DOHH2 (cell line): Measurements from ENCODE around the gene TBATA.

Experiments used
- H3F3A ChIP-seq: fragments of 200-600 bp; sonication (generic), shearing (Covaris generic); 2 replicates; pipeline ENCODE4 v1.6.0; 2016; ENCODE audit warnings: antibody characterized with exemption, mild to moderate bottlenecking; ENCODE audit not compliant: control insufficient read depth, insufficient read depth
- H3K27ac ChIP-seq: fragments of 200-600 bp; sonication (generic); 2 replicates; pipeline ENCODE4 v1.5.1; 2014; ENCODE audit warnings: low read depth, mild to moderate bottlenecking, low read length, moderate library complexity
- H3K27me3 ChIP-seq: fragments of 200-600 bp; sonication (generic); 2 replicates; pipeline ENCODE4 v1.6.1; 2014; ENCODE audit warnings: mild to moderate bottlenecking, low read length, mixed read lengths; ENCODE audit not compliant: control insufficient read depth
- H3K36me3 ChIP-seq: fragments of 200-600 bp; sonication (generic); 2 replicates; pipeline ENCODE4 v1.6.1; 2014; ENCODE audit warnings: mild to moderate bottlenecking, low read length, moderate library complexity, mixed read lengths; ENCODE audit not compliant: control insufficient read depth
- H3K4me1 ChIP-seq: fragments of 200-600 bp; sonication (generic); 2 replicates; pipeline ENCODE4 v1.6.1; 2014; ENCODE audit warnings: mild to moderate bottlenecking, low read length, mixed read lengths; ENCODE audit not compliant: control insufficient read depth
- H3K4me2 ChIP-seq: fragments of 200-600 bp; sonication (generic); 2 replicates; pipeline ENCODE4 v1.6.0; 2014; ENCODE audit warnings: mild to moderate bottlenecking, low read length, moderate library complexity
- H3K4me3 ChIP-seq: fragments of 200-600 bp; sonication (generic); 2 replicates; pipeline ENCODE4 v1.5.1; 2014; ENCODE audit warnings: mild to moderate bottlenecking, low read length, mixed read lengths
- H3K79me2 ChIP-seq: fragments of 200-600 bp; sonication (generic); 2 replicates; pipeline ENCODE4 v1.6.1; 2014; ENCODE audit warnings: mild to moderate bottlenecking, low read length, mixed read lengths; ENCODE audit not compliant: control insufficient read depth
- H3K9me2 ChIP-seq: fragments of 200-600 bp; sonication (generic); replicated peaks from 2 replicates; pipeline ENCODE4 v1.6.1; 2014; ENCODE audit warnings: mild to moderate bottlenecking, low read length, mixed read lengths; ENCODE audit not compliant: control insufficient read depth
- H3K9me3 ChIP-seq: fragments of 200-600 bp; sonication (generic); 2 replicates; pipeline ENCODE4 v1.6.1; 2014; ENCODE audit warnings: antibody characterized with exemption, low read length, mixed read lengths; ENCODE audit not compliant: control insufficient read depth, insufficient read depth
- H4K20me1 ChIP-seq: fragments of 200-600 bp; sonication (generic); 2 replicates; pipeline ENCODE4 v1.6.0; 2014; ENCODE audit warnings: low read depth, mild to moderate bottlenecking, antibody characterized with exemption, low read length, moderate library complexity; ENCODE audit not compliant: control insufficient read depth, insufficient read depth
- EZH2phosphoT487 ChIP-seq: fragments of 200-600 bp; sonication (generic); IDR thresholded peaks from 2 replicates; pipeline ENCODE4 v1.6.1; 2017; ENCODE audit warnings: borderline replicate concordance, mild to moderate bottlenecking, antibody characterized with exemption, low read length, moderate library complexity, mixed read lengths
- TF ChIP-seq, protein P1 (sequence below): fragments of 200-600 bp; sonication (generic); IDR thresholded peaks from one replicate; pipeline ENCODE4 v1.5.1; 2014; ENCODE audit warnings: antibody characterized with exemption, mild to moderate bottlenecking, low read depth, low read length; ENCODE audit not compliant: poor library complexity, severe bottlenecking

The TBATA gene

DNA sequence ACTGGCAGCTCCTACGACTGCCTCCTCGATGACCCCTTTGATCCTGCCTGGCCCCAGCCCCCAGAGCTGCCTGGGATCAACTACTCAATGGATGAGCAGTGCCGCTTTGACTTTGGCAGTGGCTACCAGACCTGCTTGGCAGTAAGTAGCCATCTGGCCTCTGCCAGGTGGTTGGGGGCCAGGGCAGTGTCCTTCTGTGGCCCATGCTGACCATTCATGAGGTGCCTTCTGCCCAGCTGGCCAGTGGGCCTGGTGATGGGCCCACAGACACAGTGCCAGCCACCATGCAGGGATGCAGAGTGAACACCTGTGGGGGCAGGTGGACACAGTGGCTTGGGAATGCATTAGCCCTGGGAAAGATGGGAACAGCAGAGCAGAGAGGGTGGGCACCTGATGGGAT is 50.0 kb downstream of the TBATA start:
- Histone ChIP-seq H3F3A (no peaks in the 10 kb centered on the region), H3K36me3 (no peaks in the 10 kb centered on the region), H3K9me3 (no peaks in the 10 kb centered on the region), H3K79me2 (no peaks in the 10 kb centered on the region), H3K4me1 (no peaks in the 10 kb centered on the region), H3K27me3 (no peaks in the 10 kb centered on the region), H4K20me1 (no peaks in the 10 kb centered on the region), H3K9me2 (no peaks in the 10 kb centered on the region), H3K4me2 (no peak overlapping the region), H3K27ac (no peak overlapping the region), H3K4me3 (no peak overlapping the region)
- TF ChIP-seq, protein P1, sequence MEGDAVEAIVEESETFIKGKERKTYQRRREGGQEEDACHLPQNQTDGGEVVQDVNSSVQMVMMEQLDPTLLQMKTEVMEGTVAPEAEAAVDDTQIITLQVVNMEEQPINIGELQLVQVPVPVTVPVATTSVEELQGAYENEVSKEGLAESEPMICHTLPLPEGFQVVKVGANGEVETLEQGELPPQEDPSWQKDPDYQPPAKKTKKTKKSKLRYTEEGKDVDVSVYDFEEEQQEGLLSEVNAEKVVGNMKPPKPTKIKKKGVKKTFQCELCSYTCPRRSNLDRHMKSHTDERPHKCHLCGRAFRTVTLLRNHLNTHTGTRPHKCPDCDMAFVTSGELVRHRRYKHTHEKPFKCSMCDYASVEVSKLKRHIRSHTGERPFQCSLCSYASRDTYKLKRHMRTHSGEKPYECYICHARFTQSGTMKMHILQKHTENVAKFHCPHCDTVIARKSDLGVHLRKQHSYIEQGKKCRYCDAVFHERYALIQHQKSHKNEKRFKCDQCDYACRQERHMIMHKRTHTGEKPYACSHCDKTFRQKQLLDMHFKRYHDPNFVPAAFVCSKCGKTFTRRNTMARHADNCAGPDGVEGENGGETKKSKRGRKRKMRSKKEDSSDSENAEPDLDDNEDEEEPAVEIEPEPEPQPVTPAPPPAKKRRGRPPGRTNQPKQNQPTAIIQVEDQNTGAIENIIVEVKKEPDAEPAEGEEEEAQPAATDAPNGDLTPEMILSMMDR, result no peak
- no peak for TF ChIP-seq EZH2phosphoT487

GRCh38 chr10:70733051-70733450 is 52.1 kb downstream of the TBATA start:
- Histone ChIP-seq H3K79me2 (no peaks in the 10 kb centered on the region), H3K4me3 (no peak overlapping the region), H3K9me3 (no peaks in the 10 kb centered on the region), H3F3A (no peaks in the 10 kb centered on the region), H3K9me2 (no peaks in the 10 kb centered on the region), H4K20me1 (no peaks in the 10 kb centered on the region), H3K4me2 (no peak overlapping the region), H3K27ac (no peak overlapping the region), H3K36me3 (no peaks in the 10 kb centered on the region), H3K4me1 (no peaks in the 10 kb centered on the region), H3K27me3 (no peaks in the 10 kb centered on the region)
- TF ChIP-seq, protein P1, result no peak
- no peak for TF ChIP-seq EZH2phosphoT487

GRCh38 chr10:70732569-70732968 is 52.6 kb downstream of the TBATA start:
- Histone ChIP-seq H3K9me2 (no peaks in the 10 kb centered on the region), H4K20me1 (no peaks in the 10 kb centered on the region)

More at GRCh38 chr10:70732569-70732968, 52.6 kb downstream of the TBATA start:
- no peaks in the 10 kb centered on the region for H3F3A ChIP-seq
- no peaks in the 10 kb centered on the region for H3K4me1 ChIP-seq
- H3K9me3 ChIP-seq, result no peaks in the 10 kb centered on the region
- no peak overlapping the region for H3K4me2 ChIP-seq
- no peaks in the 10 kb centered on the region for H3K36me3 ChIP-seq
- no peak overlapping the region for H3K27ac ChIP-seq
- no peak overlapping the region for H3K4me3 ChIP-seq
- no peaks in the 10 kb centered on the region for H3K79me2 ChIP-seq
- H3K27me3 ChIP-seq, result no peaks in the 10 kb centered on the region
- no peak for TF ChIP-seq EZH2phosphoT487
- TF ChIP-seq, protein P1, result no peak
